Fibroblast of the conjunctiva (primary cell): ENCODE data around the gene LAMB3.

Source experiments
- DNase-seq: peaks from one replicate; pipeline ENCODE4 v3.0.0-alpha.2; 2010; ENCODE audit warnings: low read depth

LAMB3 gene

GRCh38 chr1:209617047-209617673 lies 35.1 kb downstream of the LAMB3 start:
- no peak for DNase-seq

- DNase-seq: no peak
Measured at GRCh38 chr1:209616366-209617046, 35.7 kb downstream of the LAMB3 start.

GRCh38 chr1:209614906-209615305 lies 37.3 kb downstream of the LAMB3 start:
- DNase-seq: no peak

GRCh38 chr1:209614151-209614420 lies 38.1 kb downstream of the LAMB3 start:
- DNase-seq: no peak

GRCh38 chr1:209613400-209614150 lies 38.6 kb downstream of the LAMB3 start:
- DNase-seq: no peak

GRCh38 chr1:209612646-209613399 lies 39.4 kb downstream of the LAMB3 start:
- DNase-seq: no peak

GRCh38 chr1:209611771-209612570 lies 40.3 kb downstream of the LAMB3 start:
- DNase-seq: no peak

- no peak for DNase-seq
Measured at GRCh38 chr1:209610631-209610905, 41.7 kb downstream of the LAMB3 start.

GRCh38 chr1:209609791-209610630 lies 42.2 kb downstream of the LAMB3 start:
- no peak for DNase-seq

- DNase-seq: no peak
Measured at GRCh38 chr1:209609041-209609790, 43.0 kb downstream of the LAMB3 start.

GRCh38 chr1:209607795-209608178 lies 44.4 kb downstream of the LAMB3 start:
- DNase-seq: no peak

- DNase-seq: no peak
Measured at GRCh38 chr1:209607102-209607794, 45.0 kb downstream of the LAMB3 start.

- DNase-seq: no peak
Measured at GRCh38 chr1:209603877-209604276, 48.3 kb downstream of the LAMB3 start.

GRCh38 chr1:209601809-209602657 lies 50.2 kb downstream of the LAMB3 start:
- peak; percentile 27 for DNase-seq

GRCh38 chr1:209600541-209600940 lies 51.7 kb downstream of the LAMB3 start:
- DNase-seq: no peak

- no peak for DNase-seq
Measured at GRCh38 chr1:209598227-209598626, 54.0 kb downstream of the LAMB3 start.

GRCh38 chr1:209597499-209597898 lies 54.7 kb downstream of the LAMB3 start:
- DNase-seq: no peak

- no peak for DNase-seq
Measured at GRCh38 chr1:209595599-209596285, 56.5 kb downstream of the LAMB3 start.
